PC-9 (cell line): ENCODE data around the gene NDUFC1.

Source experiments
- CTCF ChIP-seq: fragments of 200-600 bp; sonication (generic); conservative IDR thresholded peaks from 2 replicates; pipeline ENCODE4 v1.6.1; 2017; ENCODE audit warnings: mixed run types, antibody characterized with exemption, mild to moderate bottlenecking, moderate library complexity
- EZH2 ChIP-seq: fragments of 200-600 bp; sonication (generic); IDR thresholded peaks from 2 replicates; pipeline ENCODE4 v1.8.0; 2017; ENCODE audit warnings: antibody characterized with exemption, low read depth

- TF ChIP-seq CTCF (no peak), EZH2 (no peak)
These were observed 16.0 kb downstream of the NDUFC1 start for GRCh38 chr4:139286186-139286698.
